Measurements from ENCODE around the gene TIMM17A. TPM values are rescaled to one million over a fixed set of nuclear protein-coding genes. Genes with fewer than 3 reads are reported as not detected.
"Not testable (repeated sequence)": the region's sequence is repeated elsewhere in the genome, so short reads cannot be mapped to it uniquely, and the experiment has no call there.

Gene TIMM17A
- total RNA-seq, 1 experiment from 2014 or later: 88.3 TPM

- no peak for DNase-seq (ENCODE audit: low read depth)
Measured at GRCh38 chr1:202015662-202015937, 60.3 kb downstream of the TIMM17A start.

DNA sequence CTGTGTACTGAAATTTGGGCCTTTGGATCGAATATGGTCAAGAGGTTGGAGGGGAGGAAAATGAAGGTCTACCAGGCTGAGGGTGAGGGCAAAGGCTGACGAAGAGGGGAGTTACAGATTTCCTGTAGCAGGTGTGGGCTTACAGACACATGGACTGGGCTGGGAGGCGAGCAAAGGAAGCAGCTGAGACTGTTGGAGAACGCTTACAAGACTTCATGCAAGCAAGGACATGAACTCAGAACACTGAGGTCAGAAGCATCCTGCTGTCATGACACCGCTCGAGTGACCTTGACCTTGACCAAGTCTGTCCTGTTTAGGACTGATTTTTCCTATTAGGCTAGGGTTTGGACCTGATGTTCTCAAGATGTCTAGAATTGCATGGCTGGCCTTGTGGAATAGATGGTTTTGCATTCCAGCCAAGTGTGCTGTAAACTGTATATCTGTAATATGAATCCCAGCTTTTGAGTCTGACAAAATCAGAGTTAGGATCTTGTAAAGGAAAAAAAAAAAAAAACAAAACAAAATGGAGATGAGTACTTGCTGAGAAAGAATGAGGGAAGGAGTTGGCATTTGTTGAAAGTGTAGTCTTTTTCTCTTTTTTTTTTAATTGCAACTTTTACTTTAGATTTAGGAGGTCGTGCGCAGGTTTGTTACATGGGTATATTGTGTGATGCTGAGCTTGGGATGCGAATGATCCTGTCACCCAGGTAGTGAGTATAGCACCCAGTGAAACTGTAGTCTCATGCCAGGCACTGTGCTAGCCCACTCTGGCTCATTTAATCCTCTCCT, 60.9 kb downstream of the TIMM17A start:
- DNase-seq (ENCODE audit: low read depth): no peak

DNA sequence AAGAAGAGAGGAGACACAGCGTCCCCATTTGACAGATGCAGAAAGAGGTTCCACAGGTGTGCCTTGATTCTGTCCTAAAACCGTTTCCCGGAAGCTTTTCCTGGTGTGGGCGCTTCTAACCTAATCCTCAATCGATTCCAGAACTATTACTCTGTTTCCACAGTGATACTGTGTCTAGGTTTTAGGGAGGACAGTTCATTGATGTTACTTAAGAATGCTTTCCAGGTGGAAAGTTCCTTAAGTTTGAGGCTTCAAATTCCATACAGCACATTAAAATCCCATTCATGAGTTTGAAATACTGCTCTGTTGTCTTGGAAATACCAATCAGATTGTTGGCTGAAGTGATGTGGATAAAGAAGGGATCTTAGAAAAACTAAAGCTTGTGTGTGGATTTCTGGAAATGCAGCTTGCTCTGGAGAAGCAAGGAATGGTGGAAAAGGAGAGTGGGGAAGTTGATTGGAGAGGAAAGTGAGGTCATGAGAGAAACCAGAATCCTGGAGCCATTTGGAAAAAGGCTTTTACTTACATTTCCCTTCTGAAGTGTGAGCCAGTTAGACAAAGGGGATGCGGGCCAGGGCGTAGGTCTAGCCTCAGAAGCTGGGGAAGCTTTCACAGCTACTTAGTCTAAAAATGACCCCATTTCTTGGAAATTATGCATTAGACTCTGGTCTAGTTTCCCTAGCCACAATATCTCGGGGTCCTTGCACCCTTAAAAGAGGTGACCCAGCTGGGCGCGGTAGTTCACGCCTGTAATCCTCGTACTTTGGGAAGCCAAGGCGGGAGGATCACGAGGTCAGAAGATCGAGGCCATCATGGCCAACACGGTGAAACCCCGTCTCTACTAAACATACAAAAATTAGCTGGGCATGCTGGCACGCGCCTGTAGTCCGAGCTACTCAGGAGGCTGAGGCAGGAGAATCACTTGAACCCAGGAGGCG, 61.8 kb downstream of the TIMM17A start:
- no peak for DNase-seq (ENCODE audit: low read depth)

DNA sequence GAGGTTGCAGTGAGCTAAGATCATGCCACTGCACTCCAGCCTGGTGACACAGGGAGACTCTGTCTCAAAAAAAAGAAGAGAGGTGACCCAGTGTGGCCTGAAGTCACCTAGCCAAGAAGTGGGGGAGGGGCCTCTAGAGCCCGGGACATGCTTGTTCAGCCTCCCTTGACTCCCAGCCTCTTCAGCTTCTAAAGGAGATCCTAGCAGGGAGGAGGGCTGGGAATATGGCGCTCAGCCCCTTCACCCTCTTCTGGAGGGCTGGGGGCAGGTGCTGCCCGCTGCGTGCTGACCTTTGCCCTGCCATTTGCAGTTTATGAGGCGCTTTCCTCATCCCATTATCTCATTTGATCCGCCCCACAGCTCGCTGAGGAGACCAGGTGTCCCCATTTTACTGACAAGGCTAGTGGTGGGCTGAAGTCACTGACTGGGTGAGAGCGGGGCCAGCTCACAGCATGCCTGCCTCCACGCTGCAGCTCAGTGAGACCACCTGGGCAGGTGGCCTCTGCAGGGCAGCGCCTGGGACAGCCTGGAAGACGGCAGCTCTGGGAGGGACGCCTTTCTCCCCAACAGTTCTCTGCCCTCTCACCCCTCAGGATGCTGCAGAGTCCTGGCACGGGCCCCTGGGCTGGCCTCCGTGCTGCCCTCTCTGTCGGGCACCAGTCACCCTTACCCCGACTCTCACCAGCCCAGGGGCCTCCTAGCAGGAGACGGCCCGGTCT, 62.6 kb downstream of the TIMM17A start:
- DNase-seq (ENCODE audit: low read depth): no peak

GRCh38 chr1:202018468-202019234, 63.3 kb downstream of the TIMM17A start:
- DNase-seq (ENCODE audit: low read depth): peak; percentile 66

GRCh38 chr1:202019235-202019558, 63.9 kb downstream of the TIMM17A start:
- not testable (repeated sequence) for DNase-seq (ENCODE audit: low read depth)

Other genes with a start within 250 kb of the TIMM17A start
- 22.4 and 22.7 TPM in 2 replicates for gene IPO9, start 126.3 kb upstream of the TIMM17A start, total RNA-seq (2014; rRNA removed; shearing (Covaris generic))
- gene SHISA4, start 66.6 kb upstream of the TIMM17A start, total RNA-seq (2014; rRNA removed; shearing (Covaris generic)): 16.5 and 22.1 TPM in 2 replicates
- not detected in 2 replicates for gene LMOD1, start 9.0 kb upstream of the TIMM17A start, total RNA-seq (2014; rRNA removed; shearing (Covaris generic))
- gene RNPEP, start 27.1 kb downstream of the TIMM17A start, total RNA-seq (2014; rRNA removed; shearing (Covaris generic)): 74.0 and 85.9 TPM in 2 replicates
- 7.0 and 9.9 TPM in 2 replicates for gene ELF3, start 55.1 kb downstream of the TIMM17A start, total RNA-seq (2014; rRNA removed; shearing (Covaris generic))
- under 0.01 and 0.06 TPM in 2 replicates for gene GPR37L1, start 167.4 kb downstream of the TIMM17A start, total RNA-seq (2014; rRNA removed; shearing (Covaris generic))
- gene ARL8A, start 189.2 kb downstream of the TIMM17A start, total RNA-seq (2014; rRNA removed; shearing (Covaris generic)): 21.9 and 29.0 TPM in 2 replicates
- 1.3 and 1.5 TPM in 2 replicates for gene PTPN7, start 205.1 kb downstream of the TIMM17A start, total RNA-seq (2014; rRNA removed; shearing (Covaris generic))
- 0.23 and 1.2 TPM in 2 replicates for gene LGR6, start 238.3 kb downstream of the TIMM17A start, total RNA-seq (2014; rRNA removed; shearing (Covaris generic))

Measured in Daoy (cell line).